Colonic mucosa (tissue), 4 donors: Measurements from ENCODE around the gene RNF224. TPM values are rescaled to one million over a fixed set of nuclear protein-coding genes. Genes with fewer than 3 reads are reported as not detected.
"Not testable (repeated sequence)": the region's sequence is repeated elsewhere in the genome, so short reads cannot be mapped to it uniquely, and the experiment has no call there.

Experiments used
- DNase-seq: peaks from one replicate; pipeline ENCODE4 v3.0.0-alpha.2; 2020
- H3K27ac ChIP-seq: fragments of 200-600 bp; one replicate; pipeline ENCODE4 v1.8.0; 2021
- H3K27me3 ChIP-seq: fragments of 200-600 bp; one replicate; pipeline ENCODE4 v1.8.0; 2021
- H3K36me3 ChIP-seq: fragments of 200-600 bp; one replicate; pipeline ENCODE4 v1.8.0; 2021
- H3K4me1 ChIP-seq: fragments of 200-600 bp; one replicate; pipeline ENCODE4 v1.8.0; 2021; ENCODE audit warnings: mild to moderate bottlenecking
- H3K4me3 ChIP-seq: fragments of 200-600 bp; one replicate; pipeline ENCODE4 v1.8.0; 2021
- H3K9ac ChIP-seq, 2 donors: one replicate each; pipeline ENCODE4 v1.7.0; 2013; ENCODE audit warnings: control low read depth in 2 of 2, low read depth in 2 of 2, low read length in 2 of 2
- H3K9me3 ChIP-seq: fragments of 200-600 bp; one replicate; pipeline ENCODE4 v1.8.0; 2021
- CTCF ChIP-seq: fragments of 200-600 bp; IDR thresholded peaks from one replicate; pipeline ENCODE4 v1.8.0; 2022; ENCODE audit warnings: antibody characterized with exemption, mild to moderate bottlenecking
- intact Hi-C: fragments of 100-400 bp; cut with DNase I; formaldehyde crosslinking; loops from one replicate; pipeline ENCODE4 v1.14.1; 2022
- total RNA-seq, 2 donors: library from RNA; stranded (reverse); fragmentation: NEBNext Ultra II Directional in 1 of 2; extraction: Animal tissue kit (Norgen Biotek cat#: 25700) in 1 of 2; gene quantifications; one replicate each; pipeline ENCODE4 v1.2.1, GENCODE V29; 2021
- donor health status: healthy.
- donor health status: DM: no; HTN: no; CAD: no.
- donor health status: DM: no; HTN: no; CAD: no.

The RNF224 gene
- total RNA-seq, 2 donors from 2014 or later = not detected

- peak overlapping the region; percentile 96 for H3K4me3 ChIP-seq
- peak; percentile 23 for DNase-seq
- intact Hi-C loops = no loop called here
- peak overlapping the region; percentile 89 for H3K27ac ChIP-seq
- peaks cover 10% of the 10 kb centered on the region for H3K36me3 ChIP-seq
- H3K4me1 ChIP-seq = peaks cover 20% of the 10 kb centered on the region
- H3K27me3 ChIP-seq = no peaks in the 10 kb centered on the region
- peak overlapping the region; percentile 96 to 97 for H3K9ac ChIP-seq
- no peaks in the 10 kb centered on the region for H3K9me3 ChIP-seq
- TF ChIP-seq CTCF = no peak
Measured at GRCh38 chr9:137242269-137243203, 15.2 kb downstream of the RNF224 start.

DNA sequence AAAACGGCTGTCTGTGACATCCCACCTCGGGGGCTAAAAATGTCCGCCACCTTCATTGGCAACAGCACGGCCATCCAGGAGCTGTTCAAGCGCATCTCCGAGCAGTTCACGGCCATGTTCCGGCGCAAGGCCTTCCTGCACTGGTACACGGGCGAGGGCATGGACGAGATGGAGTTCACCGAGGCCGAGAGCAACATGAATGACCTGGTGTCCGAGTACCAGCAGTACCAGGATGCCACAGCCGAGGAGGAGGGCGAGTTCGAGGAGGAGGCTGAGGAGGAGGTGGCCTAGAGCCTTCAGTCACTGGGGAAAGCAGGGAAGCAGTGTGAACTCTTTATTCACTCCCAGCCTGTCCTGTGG is 15.9 kb downstream of the RNF224 start:
- peak overlapping the region; percentile 14 to 96 for H3K9ac ChIP-seq

DNA sequence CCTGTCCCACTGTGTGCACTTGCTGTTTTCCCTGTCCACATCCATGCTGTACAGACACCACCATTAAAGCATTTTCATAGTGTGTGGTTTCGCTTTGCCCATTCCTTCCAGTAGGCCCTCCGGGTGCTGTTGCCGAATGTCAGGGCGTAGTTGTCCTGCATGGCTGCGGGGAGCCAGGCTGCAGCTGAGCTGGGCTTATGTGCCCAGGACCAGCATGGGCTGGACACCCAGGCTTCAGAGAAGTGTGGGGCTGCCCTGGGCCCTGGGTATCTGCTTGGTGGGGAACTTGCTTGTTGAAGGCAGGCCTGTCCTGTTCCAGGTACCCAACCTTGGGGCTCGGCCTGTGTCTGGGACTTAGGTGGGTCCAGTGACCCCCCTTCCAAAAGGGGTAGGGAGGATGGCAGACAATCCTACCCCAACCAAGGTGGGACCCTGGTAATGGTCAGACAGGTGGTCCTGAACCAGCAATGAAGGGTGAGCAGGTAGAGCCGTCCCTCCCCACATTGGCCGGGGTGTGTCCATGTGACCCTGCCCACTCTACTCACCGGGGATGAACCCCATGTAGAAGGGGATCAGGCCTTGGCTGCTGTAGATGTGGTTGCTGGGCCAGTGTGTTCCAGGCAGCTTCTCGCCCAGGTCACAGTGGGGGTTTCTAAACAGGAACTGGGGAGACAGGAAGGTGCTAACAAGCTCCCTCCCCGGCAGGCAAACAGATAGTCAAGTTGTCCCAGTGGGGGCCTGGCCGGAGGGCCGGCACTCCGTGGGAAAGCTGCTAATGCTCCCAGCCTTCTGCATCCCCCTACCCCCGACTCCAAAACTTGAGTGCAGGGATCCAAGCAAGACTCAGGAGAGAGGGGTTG is 16.6 kb downstream of the RNF224 start:
- no peak for TF ChIP-seq CTCF
- Histone ChIP-seq H3K4me1 (peaks cover 13% of the 10 kb centered on the region), H3K4me3 (no peak overlapping the region), H3K36me3 (peaks cover 10% of the 10 kb centered on the region), H3K27ac (no peak overlapping the region), H3K27me3 (no peaks in the 10 kb centered on the region), H3K9ac (peak overlapping the region in 1 of 2 donors; percentile 30), H3K9me3 (no peaks in the 10 kb centered on the region)
- no peak for DNase-seq
- intact Hi-C loops = no loop called here

More for the DNA sequence above, 15.9 kb downstream of the RNF224 start:
- intact Hi-C loops, H3K9me3 ChIP-seq, H3K27me3 ChIP-seq, DNase-seq, H3K4me3 ChIP-seq, H3K27ac ChIP-seq: not testable (repeated sequence)
- Histone ChIP-seq H3K36me3 (peaks cover 10% of the 10 kb centered on the region), H3K4me1 (peaks cover 13% of the 10 kb centered on the region)

GRCh38 chr9:137244486-137245449 is 17.5 kb downstream of the RNF224 start:
- Histone ChIP-seq H3K4me1 (peaks cover 13% of the 10 kb centered on the region), H3K9ac (no peak overlapping the region), H3K4me3 (no peak overlapping the region), H3K36me3 (peaks cover 10% of the 10 kb centered on the region), H3K27ac (no peak overlapping the region), H3K27me3 (no peaks in the 10 kb centered on the region), H3K9me3 (no peaks in the 10 kb centered on the region)
- no peak for TF ChIP-seq CTCF
- intact Hi-C loops = no loop called here
- DNase-seq = no peak

DNA sequence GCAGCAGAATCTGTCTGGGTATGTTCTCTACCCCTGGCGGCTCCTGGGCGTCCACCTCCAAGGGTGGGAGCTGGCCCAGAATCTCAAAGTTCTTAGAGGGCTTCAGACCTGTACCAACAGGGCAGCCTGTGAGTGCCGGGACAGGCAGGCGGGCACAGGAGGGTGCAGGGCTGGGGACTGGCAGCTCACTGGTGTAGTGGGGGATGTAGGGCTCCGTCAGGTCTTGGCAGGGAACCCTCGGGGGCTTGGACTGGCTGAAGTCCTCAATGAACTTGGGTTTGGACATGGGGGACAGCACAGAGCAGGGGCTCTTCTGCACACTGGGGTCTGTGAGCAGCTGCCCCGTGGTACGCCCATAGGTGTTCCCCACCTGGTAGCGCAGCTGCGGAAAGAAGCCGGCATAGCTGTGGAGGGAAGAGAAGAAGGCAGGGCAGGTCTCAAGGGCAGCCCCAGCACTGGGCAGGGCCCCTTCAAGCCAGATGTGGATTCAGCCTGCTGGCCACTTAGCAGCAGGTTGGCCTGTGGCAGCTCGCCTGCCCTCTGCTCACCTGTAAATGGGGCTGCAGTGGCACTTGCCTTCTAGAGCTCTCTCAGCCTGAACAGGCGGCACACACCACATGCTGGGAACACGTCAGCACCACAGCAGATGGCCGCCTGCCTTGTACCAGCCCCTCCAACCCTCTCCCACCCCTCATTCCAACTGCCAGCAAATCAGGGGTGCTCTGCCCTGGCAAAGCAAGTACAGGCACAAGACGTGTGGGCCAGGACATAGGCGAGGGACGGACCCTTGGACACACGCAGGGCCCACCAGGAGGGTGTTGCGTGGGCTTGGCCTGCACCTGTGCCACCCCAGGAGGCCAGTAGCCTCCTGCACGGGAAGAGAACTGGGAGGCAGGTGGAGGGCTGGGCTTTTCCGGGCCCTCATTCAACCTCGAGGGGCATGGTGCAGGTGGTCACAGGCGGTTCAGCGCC is 18.4 kb downstream of the RNF224 start:
- Histone ChIP-seq H3K9me3 (no peaks in the 10 kb centered on the region), H3K27me3 (no peaks in the 10 kb centered on the region), H3K9ac (no peak overlapping the region), H3K36me3 (peaks cover 10% of the 10 kb centered on the region), H3K4me1 (peaks cover 13% of the 10 kb centered on the region), H3K4me3 (no peak overlapping the region), H3K27ac (no peak overlapping the region)
- TF ChIP-seq CTCF = no peak
- no peak for DNase-seq
- intact Hi-C loops = no loop called here
